Neuron (in vitro differentiated cells): ENCODE measurements around the gene STMP1.
A peak's percentile ranks its signal among the peaks of the same experiment; 100 is the strongest.
"Not testable (repeated sequence)": the region's sequence is repeated elsewhere in the genome, so short reads cannot be mapped to it uniquely, and the experiment has no call there.

Experiments
- H2AFZ ChIP-seq: one replicate; pipeline ENCODE4 v1.6.1; 2013; ENCODE audit warnings: low read depth, mild to moderate bottlenecking, inconsistent platforms, low read length, moderate library complexity
- H3K27me3 ChIP-seq: one replicate; pipeline ENCODE4 v1.6.1; 2013; ENCODE audit warnings: low read length; ENCODE audit not compliant: insufficient read depth
- H3K36me3 ChIP-seq: one replicate; pipeline ENCODE4 v1.6.1; 2013; ENCODE audit warnings: low read length; ENCODE audit not compliant: insufficient read depth
- H3K4me1 ChIP-seq: one replicate; pipeline ENCODE4 v1.6.1; 2013; ENCODE audit warnings: low read length; ENCODE audit not compliant: insufficient read depth
- H3K4me3 ChIP-seq: 2 replicates; pipeline ENCODE4 v1.5.1; 2013; ENCODE audit warnings: mild to moderate bottlenecking, low read length, moderate library complexity
- H3K9me3 ChIP-seq: one replicate; pipeline ENCODE4 v1.6.1; 2013; ENCODE audit warnings: low read length

STMP1 gene

GRCh38 chr7:135648235-135648634, 14.1 kb upstream of the STMP1 start:
- Histone ChIP-seq H3K27me3 (no peaks in the 10 kb centered on the region), H3K36me3 (peaks cover 59% of the 10 kb centered on the region), H2AFZ (no peak overlapping the region), H3K4me3 (no peak overlapping the region), H3K9me3 (no peaks in the 10 kb centered on the region), H3K4me1 (peaks cover 9% of the 10 kb centered on the region)

GRCh38 chr7:135650831-135651573, 11.3 kb upstream of the STMP1 start:
- H3K4me1 ChIP-seq, result peaks cover 13% of the 10 kb centered on the region
- H3K27me3 ChIP-seq, result no peaks in the 10 kb centered on the region
- no peak overlapping the region for H2AFZ ChIP-seq
- H3K4me3 ChIP-seq, result no peak overlapping the region
- peaks cover 38% of the 10 kb centered on the region for H3K36me3 ChIP-seq
- no peaks in the 10 kb centered on the region for H3K9me3 ChIP-seq

- Histone ChIP-seq H3K27me3 (no peaks in the 10 kb centered on the region), H3K9me3 (no peaks in the 10 kb centered on the region), H3K36me3 (peaks cover 16% of the 10 kb centered on the region), H3K4me3 (no peak overlapping the region), H2AFZ (no peak overlapping the region), H3K4me1 (peaks cover 13% of the 10 kb centered on the region)
Measured at GRCh38 chr7:135653340-135654080, 8.8 kb upstream of the STMP1 start.

- Histone ChIP-seq H3K4me3 (no peak overlapping the region), H3K27me3 (no peaks in the 10 kb centered on the region)
Measured at GRCh38 chr7:135658564-135658963, 3.8 kb upstream of the STMP1 start.

GRCh38 chr7:135659159-135659846, 3.0 kb upstream of the STMP1 start:
- Histone ChIP-seq H3K27me3 (no peaks in the 10 kb centered on the region), H3K4me1 (peaks cover 8% of the 10 kb centered on the region), H2AFZ (no peak overlapping the region), H3K36me3 (no peaks in the 10 kb centered on the region), H3K9me3 (no peaks in the 10 kb centered on the region), H3K4me3 (no peak overlapping the region)

More at GRCh38 chr7:135658564-135658963, 3.8 kb upstream of the STMP1 start:
- H3K4me1 ChIP-seq, result peaks cover 5% of the 10 kb centered on the region
- no peaks in the 10 kb centered on the region for H3K36me3 ChIP-seq
- no peaks in the 10 kb centered on the region for H3K9me3 ChIP-seq
- no peak overlapping the region for H2AFZ ChIP-seq

GRCh38 chr7:135661311-135662122, 797 bp upstream of the STMP1 start:
- peak overlapping the region; percentile 91 for H2AFZ ChIP-seq
- peaks cover 8% of the 10 kb centered on the region for H3K4me1 ChIP-seq
- H3K9me3 ChIP-seq, result no peaks in the 10 kb centered on the region
- H3K27me3 ChIP-seq, result no peaks in the 10 kb centered on the region
- peak overlapping the region; percentile 87 for H3K4me3 ChIP-seq
- H3K36me3 ChIP-seq, result peaks cover 6% of the 10 kb centered on the region

GRCh38 chr7:135662123-135662372, 266 bp upstream of the STMP1 start:
- Histone ChIP-seq H3K9me3 (no peaks in the 10 kb centered on the region), H3K4me1 (peaks cover 8% of the 10 kb centered on the region), H3K4me3 (peak overlapping the region; percentile 87)

GRCh38 chr7:135664046-135664589, 1.8 kb downstream of the STMP1 start:
- peaks cover 6% of the 10 kb centered on the region for H3K36me3 ChIP-seq
- peaks cover 8% of the 10 kb centered on the region for H3K4me1 ChIP-seq
- peaks cover 3% of the 10 kb centered on the region for H3K9me3 ChIP-seq
- H3K27me3 ChIP-seq, result no peaks in the 10 kb centered on the region
- H2AFZ ChIP-seq, result no peak overlapping the region
- H3K4me3 ChIP-seq, result peak overlapping the region; percentile 87

More at GRCh38 chr7:135662123-135662372, 266 bp upstream of the STMP1 start:
- Histone ChIP-seq H3K36me3 (peaks cover 6% of the 10 kb centered on the region), H2AFZ (peak overlapping the region; percentile 91), H3K27me3 (no peaks in the 10 kb centered on the region)

- Histone ChIP-seq H3K27me3 (no peaks in the 10 kb centered on the region), H3K4me1 (peaks cover 12% of the 10 kb centered on the region), H2AFZ (no peak overlapping the region), H3K4me3 (no peak overlapping the region), H3K9me3 (peaks cover 3% of the 10 kb centered on the region), H3K36me3 (peaks cover 6% of the 10 kb centered on the region)
Measured at GRCh38 chr7:135665042-135665441, 2.7 kb downstream of the STMP1 start.

- peaks cover 6% of the 10 kb centered on the region for H3K36me3 ChIP-seq
- no peaks in the 10 kb centered on the region for H3K27me3 ChIP-seq
- H2AFZ ChIP-seq, result no peak overlapping the region
- no peak overlapping the region for H3K4me3 ChIP-seq
- peaks cover 13% of the 10 kb centered on the region for H3K4me1 ChIP-seq
- H3K9me3 ChIP-seq, result peaks cover 3% of the 10 kb centered on the region
Measured at GRCh38 chr7:135666156-135666555, 3.8 kb downstream of the STMP1 start.

GRCh38 chr7:135666846-135667245, 4.5 kb downstream of the STMP1 start:
- H3K4me1 ChIP-seq, result peaks cover 10% of the 10 kb centered on the region
- peaks cover 3% of the 10 kb centered on the region for H3K9me3 ChIP-seq
- H2AFZ ChIP-seq, result no peak overlapping the region
- H3K4me3 ChIP-seq, result no peak overlapping the region
- H3K36me3 ChIP-seq, result peaks cover 6% of the 10 kb centered on the region
- no peaks in the 10 kb centered on the region for H3K27me3 ChIP-seq

GRCh38 chr7:135667626-135668025, 5.3 kb downstream of the STMP1 start:
- not testable (repeated sequence) for H3K9me3 ChIP-seq, H3K4me3 ChIP-seq, H2AFZ ChIP-seq, H3K4me1 ChIP-seq, H3K36me3 ChIP-seq, H3K27me3 ChIP-seq
